NCI-H128 (cell line): ENCODE measurements around the gene RPTOR.

ENCODE experiments used
- DNase-seq: peaks from one replicate; lab custom pipeline; 2025; ENCODE audit not compliant: unreplicated experiment; lab: John Stamatoyannopoulos, UW

Gene RPTOR

GRCh38 chr17:80836971-80837481, 292.4 kb downstream of the RPTOR start:
- no peak for DNase-seq

GRCh38 chr17:80837711-80838110, 293.1 kb downstream of the RPTOR start:
- no peak for DNase-seq

GRCh38 chr17:80838311-80839025, 293.8 kb downstream of the RPTOR start:
- no peak for DNase-seq

GRCh38 chr17:80839026-80839345, 294.3 kb downstream of the RPTOR start:
- no peak for DNase-seq

GRCh38 chr17:80839511-80839941, 294.9 kb downstream of the RPTOR start:
- DNase-seq = no peak

GRCh38 chr17:80839970-80840369, 295.3 kb downstream of the RPTOR start:
- no peak for DNase-seq

GRCh38 chr17:80842456-80843013, 297.9 kb downstream of the RPTOR start:
- DNase-seq = no peak

GRCh38 chr17:80843741-80844156, 299.1 kb downstream of the RPTOR start:
- no peak for DNase-seq

- no peak for DNase-seq
These were observed 299.9 kb downstream of the RPTOR start for GRCh38 chr17:80844418-80844990.

- no peak for DNase-seq
These were observed 300.6 kb downstream of the RPTOR start for GRCh38 chr17:80845069-80845862.

- no peak for DNase-seq
These were observed 301.4 kb downstream of the RPTOR start for GRCh38 chr17:80845863-80846671.

- DNase-seq = no peak
These were observed 302.3 kb downstream of the RPTOR start for GRCh38 chr17:80846932-80847331.

GRCh38 chr17:80847496-80848230, 303.0 kb downstream of the RPTOR start:
- DNase-seq = no peak

GRCh38 chr17:80848449-80849102, 303.9 kb downstream of the RPTOR start:
- no peak for DNase-seq

GRCh38 chr17:80849119-80849518, 304.5 kb downstream of the RPTOR start:
- DNase-seq = no peak

GRCh38 chr17:80850109-80850508, 305.5 kb downstream of the RPTOR start:
- DNase-seq = no peak

GRCh38 chr17:80850817-80851216, 306.2 kb downstream of the RPTOR start:
- DNase-seq = no peak

GRCh38 chr17:80851277-80851925, 306.8 kb downstream of the RPTOR start:
- DNase-seq = no peak

GRCh38 chr17:80852476-80853015, 307.9 kb downstream of the RPTOR start:
- DNase-seq = no peak
